HepG2 (cell line): ENCODE results near the gene PACS1. TPM values are rescaled to one million over a fixed set of nuclear protein-coding genes. Genes with fewer than 3 reads are reported as not detected.

Experiments
- ARNT2 ChIP-seq: sonication (generic); formaldehyde crosslinking; IDR thresholded peaks from 2 replicates; pipeline ENCODE4 v1.8.0; 2022; ENCODE audit warnings: mild to moderate bottlenecking, low read depth, missing genetic modification reagents, moderate library complexity
- BORCS8-MEF2B ChIP-seq: sonication (generic); formaldehyde crosslinking; IDR thresholded peaks from 2 replicates; pipeline ENCODE4 v1.8.0; 2022; ENCODE audit warnings: mild to moderate bottlenecking, missing genetic modification reagents
- CREM ChIP-seq, 2 experiments: sonication (generic) in 1 of 2; formaldehyde crosslinking in 1 of 2; IDR thresholded peaks; 2 replicates each; pipeline versions ENCODE4 v1.4.0 to v1.6.1; 2016 to 2020; ENCODE audit warnings: antibody characterized with exemption in 1 of 2, mild to moderate bottlenecking in 1 of 2, missing genetic modification reagents in 1 of 2
- E2F1 ChIP-seq: sonication (generic); formaldehyde crosslinking; IDR thresholded peaks from 2 replicates; pipeline ENCODE4 v1.5.0; 2020; ENCODE audit warnings: missing genetic modification reagents
- HBP1 ChIP-seq: IDR thresholded peaks from 2 replicates; pipeline ENCODE4 v1.6.1; 2016; ENCODE audit warnings: low read depth, control low read depth
- IKZF4 ChIP-seq: sonication (generic); formaldehyde crosslinking; IDR thresholded peaks from 2 replicates; pipeline ENCODE4 v1.5.1; 2020; ENCODE audit warnings: borderline replicate concordance, mild to moderate bottlenecking, low read depth, missing genetic modification reagents; ENCODE audit errors: not compliant biosample characterization
- KDM2A ChIP-seq: sonication (generic); formaldehyde crosslinking; IDR thresholded peaks from 2 replicates; pipeline ENCODE4 v1.4.0; 2020; ENCODE audit warnings: low read depth, missing genetic modification reagents, borderline replicate concordance
- MIXL1 ChIP-seq: IDR thresholded peaks from 2 replicates; pipeline ENCODE4 v1.6.1; 2016
- SNAI1 ChIP-seq: sonication (generic); formaldehyde crosslinking; IDR thresholded peaks from 2 replicates; pipeline ENCODE4 v1.5.0; 2020; ENCODE audit warnings: mild to moderate bottlenecking, missing genetic modification reagents, borderline replicate concordance
- SP5 ChIP-seq: IDR thresholded peaks from 2 replicates; pipeline ENCODE4 v1.6.1; 2016; ENCODE audit warnings: low read depth, borderline replicate concordance
- ZBTB43 ChIP-seq: sonication (generic); formaldehyde crosslinking; conservative IDR thresholded peaks from 2 replicates; pipeline ENCODE4 v1.4.0; 2020; ENCODE audit warnings: missing genetic modification reagents
- ZHX1 ChIP-seq: sonication (generic); formaldehyde crosslinking; IDR thresholded peaks from 2 replicates; pipeline ENCODE4 v1.8.1; 2022; ENCODE audit warnings: low read depth, mild to moderate bottlenecking, missing genetic modification reagents
- ZNF143 ChIP-seq: sonication (generic); formaldehyde crosslinking; IDR thresholded peaks from 2 replicates; pipeline ENCODE4 v1.4.0; 2020; ENCODE audit warnings: missing genetic modification reagents
- ZNF678 ChIP-seq: sonication (generic); formaldehyde crosslinking; IDR thresholded peaks from 2 replicates; pipeline ENCODE4 v1.4.0; 2020; ENCODE audit warnings: mild to moderate bottlenecking, missing genetic modification reagents
- ZNF746 ChIP-seq: sonication (generic); formaldehyde crosslinking; IDR thresholded peaks from 2 replicates; pipeline ENCODE4 v1.8.0; 2022; ENCODE audit warnings: mild to moderate bottlenecking, missing genetic modification reagents
- ZNF749 ChIP-seq: sonication (generic); formaldehyde crosslinking; IDR thresholded peaks from 2 replicates; pipeline ENCODE4 v1.8.0; 2022; ENCODE audit warnings: mild to moderate bottlenecking, missing genetic modification reagents, moderate library complexity, borderline replicate concordance
- ZNF761 ChIP-seq: sonication (generic); formaldehyde crosslinking; conservative IDR thresholded peaks from 2 replicates; pipeline ENCODE4 v1.4.0; 2020; ENCODE audit warnings: mild to moderate bottlenecking, missing genetic modification reagents
- polyA plus RNA-seq, 8 experiments: library from polyadenylated mRNA; depleted of rRNA in 3 of 8; stranded (reverse) in 7 of 8; unstranded in 1 of 8; fragments of >200 nt; fragmentation: Illumina TruSeq in 4 of 8; extraction: Trizol in 4 of 8; gene quantifications; 2 replicates each; pipeline versions ENCODE4 v1.2.1 to v1.2.3, GENCODE V29; 2011 to 2016; ENCODE audit warnings: low read depth in 4 of 8, missing spikeins in 1 of 8, mixed read lengths in 1 of 8; ENCODE audit not compliant: insufficient read depth in 1 of 8
- total RNA-seq, 5 experiments: library from RNA; depleted of rRNA; stranded (reverse); fragments of >200 nt; fragmentation: Illumina TruSeq; extraction: Trizol; gene quantifications; 2 replicates each; pipeline ENCODE4 v1.2.3, GENCODE V29; 2016; ENCODE audit warnings: low read depth in 1 of 5
- TF ChIP-seq, protein P1 (sequence below): sonication (generic); formaldehyde crosslinking; IDR thresholded peaks from 2 replicates; pipeline ENCODE4 v1.4.0; 2020; ENCODE audit warnings: missing genetic modification reagents

The PACS1 gene
- total and polyA plus RNA-seq, 2 of the 13 experiments (the other 11 are each of a cell fraction or from before 2014, with no cell fraction given) = 7.6 to 8.6 TPM

- TF ChIP-seq HBP1 (CRISPR knock-in tag) (0 out of 2 replicates have a peak, but pooled peaks have one; percentile 74), ZBTB43 (0 out of 2 replicates have a peak, but pooled peaks have one; percentile 18), CREM (IDR thresholded peaks at IDR 0.05) (peak; percentile 89), CREM (CRISPR knock-in tag; IDR thresholded peaks at IDR 0.05) (no peak), BORCS8-MEF2B (0 out of 2 replicates have a peak, but pooled peaks have one; percentile 2), ZNF143 (CRISPR knock-in tag) (peak; percentile 97), ARNT2 (CRISPR knock-in tag) (peak; percentile 20; the same call in 1 of the 2 replicates), ZNF761 (0 out of 2 replicates have a peak, but pooled peaks have one; percentile 34), ZNF749 (CRISPR knock-in tag) (0 out of 2 replicates have a peak, but pooled peaks have one; percentile 26), SP5 (CRISPR knock-in tag) (peak; percentile 7; the same call in 1 of the 2 replicates), IKZF4 (CRISPR knock-in tag) (peak; percentile 40), SNAI1 (CRISPR knock-in tag) (peak; percentile 78; the same call in 1 of the 2 replicates), KDM2A (peak; percentile 34; the same call in 1 of the 2 replicates), ZNF678 (CRISPR knock-in tag) (0 out of 2 replicates have a peak, but pooled peaks have one; percentile 24), ZHX1 (CRISPR knock-in tag) (peak; percentile 46; the same call in 1 of the 2 replicates), ZNF746 (CRISPR knock-in tag) (no peak), MIXL1 (CRISPR knock-in tag) (0 out of 2 replicates have a peak, but pooled peaks have one; percentile 11), E2F1 (CRISPR knock-in tag) (peak; percentile 90)
- TF ChIP-seq, protein P1, sequence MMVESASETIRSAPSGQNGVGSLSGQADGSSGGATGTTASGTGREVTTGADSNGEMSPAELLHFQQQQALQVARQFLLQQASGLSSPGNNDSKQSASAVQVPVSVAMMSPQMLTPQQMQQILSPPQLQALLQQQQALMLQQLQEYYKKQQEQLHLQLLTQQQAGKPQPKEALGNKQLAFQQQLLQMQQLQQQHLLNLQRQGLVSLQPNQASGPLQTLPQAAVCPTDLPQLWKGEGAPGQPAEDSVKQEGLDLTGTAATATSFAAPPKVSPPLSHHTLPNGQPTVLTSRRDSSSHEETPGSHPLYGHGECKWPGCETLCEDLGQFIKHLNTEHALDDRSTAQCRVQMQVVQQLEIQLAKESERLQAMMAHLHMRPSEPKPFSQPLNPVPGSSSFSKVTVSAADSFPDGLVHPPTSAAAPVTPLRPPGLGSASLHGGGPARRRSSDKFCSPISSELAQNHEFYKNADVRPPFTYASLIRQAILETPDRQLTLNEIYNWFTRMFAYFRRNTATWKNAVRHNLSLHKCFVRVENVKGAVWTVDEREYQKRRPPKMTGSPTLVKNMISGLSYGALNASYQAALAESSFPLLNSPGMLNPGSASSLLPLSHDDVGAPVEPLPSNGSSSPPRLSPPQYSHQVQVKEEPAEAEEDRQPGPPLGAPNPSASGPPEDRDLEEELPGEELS = 0 out of 2 replicates have a peak, but pooled peaks have one; percentile 19
Observed at GRCh38 chr11:66268244-66268951, 198.3 kb downstream of the PACS1 start, which contains the start of gene RAB1B (continued).
